HepG2 (cell line): Measurements from ENCODE around the gene HNRNPC. TPM values are rescaled to one million over a fixed set of nuclear protein-coding genes. Genes with fewer than 3 reads are reported as not detected.

Experiments used
- ATAC-seq: fragments of 200-7000 bp; cut with Tn5 transposase; 3 replicates; pipeline ENCODE4 v1.9.1; 2020; ENCODE audit warnings: mild to moderate bottlenecking, moderate library complexity
- BruUV-seq: library from RNA; stranded (reverse); fragments of 400-500 nt; replicated peaks from 2 replicates; lab custom pipeline; 2021; lab: Mats Ljungman, UMichigan
- CTCF ChIA-PET: fragments of 300-600 bp; formaldehyde crosslinking; extraction: SDS; loops from one replicate; lab custom pipeline; 2021; ENCODE audit warnings: low total read pairs, inconsistent platforms, low intra/inter-chr PET ratio; lab: Yijun Ruan, JAX
- POLR2A ChIA-PET: fragments of 350-600 bp; sonication (Branson Sonifier 250); formaldehyde crosslinking; loops from one replicate; lab custom pipeline; 2020; ENCODE audit warnings: antibody characterized with exemption, inconsistent platforms; lab: Yijun Ruan, JAX
- DNase-seq: peaks from one replicate; pipeline ENCODE4 v3.0.0-alpha.2; 2015; ENCODE audit warnings: low spot score
- FAIRE-seq: peaks from 3 replicates; lab custom pipeline; 2011; peaks lifted over from hg19 to GRCh38; lab: Jason Lieb, UNC
- H2AFZ ChIP-seq: one replicate; pipeline ENCODE4 v1.6.1; 2011; ENCODE audit warnings: low read length, inconsistent platforms
- H3K27ac ChIP-seq: fragments of 300-600 bp; 3 replicates; pipeline ENCODE4 v1.8.0; 2011; ENCODE audit warnings: mixed run types, mild to moderate bottlenecking, mixed read lengths, low read length, inconsistent platforms; ENCODE audit not compliant: insufficient read depth; ENCODE audit errors: extremely low read length
- H3K27me3 ChIP-seq, 2 experiments: fragments of 200-600 bp in 1 of 2; 2 replicates in 1 of 2; 3 replicates in 1 of 2; pipeline versions ENCODE4 v1.6.0 to v1.8.0; 2011; ENCODE audit warnings: low read length in 2 of 2, mild to moderate bottlenecking in 2 of 2, moderate library complexity in 2 of 2, inconsistent platforms in 1 of 2; ENCODE audit not compliant: insufficient read depth in 2 of 2, control insufficient read depth in 1 of 2
- H3K36me3 ChIP-seq, 2 experiments: fragments of 200-600 bp in 1 of 2; replicated peaks in 1 of 2; 2 replicates in 1 of 2; 3 replicates in 1 of 2; pipeline versions ENCODE4 v1.5.1 to v1.8.0; 2011; ENCODE audit warnings: low read length in 2 of 2, inconsistent platforms in 1 of 2; ENCODE audit not compliant: insufficient read depth in 2 of 2, control insufficient read depth in 1 of 2
- H3K4me1 ChIP-seq: 2 replicates; pipeline ENCODE4 v1.5.1; 2012; ENCODE audit warnings: low read length, inconsistent platforms; ENCODE audit not compliant: insufficient read depth
- H3K4me2 ChIP-seq: 2 replicates; pipeline ENCODE4 v1.6.0; 2011; ENCODE audit warnings: low read depth, low read length, inconsistent platforms
- H3K4me3 ChIP-seq, 3 experiments: fragments of 200-600 bp in 1 of 3; sonication (generic), shearing (Covaris generic) in 1 of 3; replicated peaks in 1 of 3; 2 replicates each; pipeline ENCODE4 v1.5.1; 2011 to 2016; ENCODE audit warnings: low read length in 3 of 3, inconsistent platforms in 2 of 3, low read depth in 2 of 3, mild to moderate bottlenecking in 2 of 3, control low read depth in 1 of 3, mixed read lengths in 1 of 3; ENCODE audit not compliant: insufficient read depth in 1 of 3
- H3K79me2 ChIP-seq: one replicate; pipeline ENCODE4 v1.6.1; 2011; ENCODE audit warnings: low read length, inconsistent platforms; ENCODE audit not compliant: insufficient read depth
- H3K9ac ChIP-seq: 2 replicates; pipeline ENCODE4 v1.6.0; 2011; ENCODE audit warnings: mild to moderate bottlenecking, low read depth, low read length, inconsistent platforms; ENCODE audit not compliant: insufficient read depth
- H3K9me3 ChIP-seq: 2 replicates; pipeline ENCODE4 v1.5.1; 2012; ENCODE audit warnings: mild to moderate bottlenecking, low read length
- H4K20me1 ChIP-seq: 2 replicates; pipeline ENCODE4 v1.6.0; 2011; ENCODE audit warnings: inconsistent platforms, mild to moderate bottlenecking, low read length, moderate library complexity; ENCODE audit not compliant: insufficient read depth
- ARNT ChIP-seq: fragments of 450-650 bp; IDR thresholded peaks from 2 replicates; pipeline ENCODE4 v1.6.1; 2017
- MED8 ChIP-seq: sonication (generic); formaldehyde crosslinking; IDR thresholded peaks from 2 replicates; pipeline ENCODE4 v1.8.1; 2023; ENCODE audit warnings: mild to moderate bottlenecking, missing genetic modification reagents; ENCODE audit not compliant: insufficient replicate concordance
- POLR2G ChIP-seq: fragments of 200-400 bp; formaldehyde crosslinking; IDR thresholded peaks from 2 replicates; pipeline ENCODE4 v1.6.1; 2018; ENCODE audit warnings: mild to moderate bottlenecking, low read depth, low read length, moderate library complexity
- REL ChIP-seq: sonication (generic); formaldehyde crosslinking; conservative IDR thresholded peaks from 2 replicates; pipeline ENCODE4 v1.8.0; 2022; ENCODE audit warnings: mild to moderate bottlenecking, missing genetic modification reagents, moderate library complexity
- TBX3 ChIP-seq: fragments of 450-650 bp; IDR thresholded peaks from 2 replicates; pipeline ENCODE4 v1.6.1; 2017; ENCODE audit warnings: antibody characterized with exemption, mild to moderate bottlenecking, inconsistent platforms, borderline replicate concordance
- TEAD2 ChIP-seq: sonication (generic); formaldehyde crosslinking; IDR thresholded peaks from 2 replicates; pipeline ENCODE4 v1.9.0; 2021; ENCODE audit warnings: missing genetic modification reagents
- ZNF20 ChIP-seq: sonication (generic); formaldehyde crosslinking; IDR thresholded peaks from 2 replicates; pipeline ENCODE4 v1.4.0; 2020; ENCODE audit warnings: mild to moderate bottlenecking, moderate library complexity, missing genetic modification reagents
- ZNF530 ChIP-seq: sonication (generic); formaldehyde crosslinking; IDR thresholded peaks from 2 replicates; pipeline ENCODE4 v1.5.0; 2020; ENCODE audit warnings: low read depth, mild to moderate bottlenecking, missing genetic modification reagents
- ZNF557 ChIP-seq: sonication (generic); formaldehyde crosslinking; IDR thresholded peaks from 2 replicates; pipeline ENCODE4 v1.4.0; 2020; ENCODE audit warnings: missing genetic modification reagents
- ZNF598 ChIP-seq: sonication (generic); formaldehyde crosslinking; IDR thresholded peaks from 2 replicates; pipeline ENCODE4 v1.5.1; 2020; ENCODE audit warnings: mild to moderate bottlenecking, missing genetic modification reagents, borderline replicate concordance
- WGBS: methylation state at CpG from one replicate; pipeline ENCODE4 v1.1.6; 2017; ENCODE audit warnings: low lambda C conversion rate; 5-methylcytosine and 5-hydroxymethylcytosine counted together
- in situ Hi-C: cut with HindIII; loops from 2 replicates; pipeline ENCODE4 v1.10.0; 2017; ENCODE audit warnings: low pct_unique_long_range_greater_than_20kb; ENCODE audit not compliant: extremely low pct_ligation_motif_present
- intact Hi-C: fragments of 100-400 bp; cut with micrococcal nuclease; formaldehyde crosslinking; loops from one replicate; pipeline ENCODE4 v1.10.0; 2022; ENCODE audit not compliant: unreplicated experiment
- polyA plus RNA-seq, 8 experiments: library from polyadenylated mRNA; depleted of rRNA in 3 of 8; stranded (reverse) in 7 of 8; unstranded in 1 of 8; fragments of >200 nt; fragmentation: Illumina TruSeq in 4 of 8; extraction: Trizol in 4 of 8; gene quantifications; 2 replicates each; pipeline versions ENCODE4 v1.2.1 to v1.2.3, GENCODE V29; 2011 to 2016; ENCODE audit warnings: low read depth in 4 of 8, missing spikeins in 1 of 8, mixed read lengths in 1 of 8; ENCODE audit not compliant: insufficient read depth in 1 of 8
- total RNA-seq, 5 experiments: library from RNA; depleted of rRNA; stranded (reverse); fragments of >200 nt; fragmentation: Illumina TruSeq; extraction: Trizol; gene quantifications; 2 replicates each; pipeline ENCODE4 v1.2.3, GENCODE V29; 2016; ENCODE audit warnings: low read depth in 1 of 5
- TF ChIP-seq, protein P1 (sequence below): sonication (generic); formaldehyde crosslinking; IDR thresholded peaks from 2 replicates; pipeline ENCODE4 v1.4.0; 2020; ENCODE audit warnings: missing genetic modification reagents
- TF ChIP-seq, protein P2 (sequence below): sonication (generic); formaldehyde crosslinking; IDR thresholded peaks from 2 replicates; pipeline ENCODE4 v1.4.0; 2020; ENCODE audit warnings: mild to moderate bottlenecking, low read depth, missing genetic modification reagents
- TF ChIP-seq, protein P3 (sequence below): IDR thresholded peaks from 2 replicates; pipeline ENCODE4 v1.6.1; 2016; ENCODE audit warnings: low read depth, borderline replicate concordance
- TF ChIP-seq, protein P4 (sequence below): sonication (generic); formaldehyde crosslinking; IDR thresholded peaks from 2 replicates; pipeline ENCODE4 v1.5.0; 2020; ENCODE audit warnings: mild to moderate bottlenecking, missing genetic modification reagents

The HNRNPC gene
- total and polyA plus RNA-seq, 2 of the 13 experiments (the other 11 are each of a cell fraction or from before 2014, with no cell fraction given) = 628 to 1,099 TPM

DNA sequence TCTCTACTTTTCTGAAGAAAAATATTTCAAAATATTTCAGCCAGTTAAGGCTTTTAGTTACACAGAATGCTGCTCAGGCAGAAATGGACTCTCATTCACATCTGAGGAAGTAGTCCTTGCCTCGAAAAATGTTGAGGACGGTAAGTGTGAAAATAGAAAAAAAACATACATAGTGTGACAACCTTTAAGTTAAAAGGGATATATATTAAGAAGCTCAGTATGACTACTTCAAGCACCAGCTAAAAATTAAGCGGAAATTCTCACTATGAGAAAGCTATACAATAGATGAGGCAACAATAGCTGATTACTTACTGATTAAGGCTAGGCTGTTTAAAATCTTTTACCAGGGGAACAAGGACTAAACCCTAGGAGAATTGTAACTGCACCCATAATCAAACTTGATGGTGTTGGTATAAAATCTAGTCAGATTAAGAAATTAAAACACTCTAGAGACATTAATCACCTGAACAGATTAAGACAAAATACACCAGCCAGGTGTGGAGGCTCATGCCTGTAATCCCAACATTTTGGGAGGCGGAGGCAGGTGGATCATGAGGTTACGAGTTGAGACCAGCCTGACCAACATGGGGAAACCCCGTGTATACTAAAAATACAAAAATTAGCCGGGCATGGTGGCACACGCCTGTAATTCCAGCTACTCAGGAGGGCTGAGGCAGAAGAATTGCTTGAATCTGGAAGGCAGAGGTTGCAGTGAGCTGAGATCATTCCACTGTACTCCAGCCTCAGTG is 53.9 kb downstream of the HNRNPC start:
- Histone ChIP-seq H3K4me1 (peaks cover 27% of the 10 kb centered on the region), H3K9me3 (no peaks in the 10 kb centered on the region), H3K4me2 (no peak overlapping the region), H3K4me3 (no peak overlapping the region), H2AFZ (no peak overlapping the region), H3K27ac (no peak overlapping the region), H4K20me1 (peaks cover 92% of the 10 kb centered on the region), H3K79me2 (peaks cover 67% of the 10 kb centered on the region), H3K9ac (no peak overlapping the region), H3K36me3 (peaks cover 38 to 90% of the 10 kb centered on the region in 2 experiments), H3K27me3 (no peaks in the 10 kb centered on the region)
- intact Hi-C loops = no loop called here
- in situ Hi-C loops = no loop called here
- no TSS peak for BruUV-seq
- FAIRE-seq (no peak), DNase-seq (no peak), ATAC-seq (no peak)
- WGBS = 98% methylated on average over 8 of the region's 8 CpGs
- POLR2A ChIA-PET = interaction anchor here (1.6 kb wide), 1 partner anchor 23 kb away, joined by 3 read pairs; no protein-coding TSS in a partner anchor
- CTCF ChIA-PET = no interaction called here
- TF ChIP-seq, protein P1, sequence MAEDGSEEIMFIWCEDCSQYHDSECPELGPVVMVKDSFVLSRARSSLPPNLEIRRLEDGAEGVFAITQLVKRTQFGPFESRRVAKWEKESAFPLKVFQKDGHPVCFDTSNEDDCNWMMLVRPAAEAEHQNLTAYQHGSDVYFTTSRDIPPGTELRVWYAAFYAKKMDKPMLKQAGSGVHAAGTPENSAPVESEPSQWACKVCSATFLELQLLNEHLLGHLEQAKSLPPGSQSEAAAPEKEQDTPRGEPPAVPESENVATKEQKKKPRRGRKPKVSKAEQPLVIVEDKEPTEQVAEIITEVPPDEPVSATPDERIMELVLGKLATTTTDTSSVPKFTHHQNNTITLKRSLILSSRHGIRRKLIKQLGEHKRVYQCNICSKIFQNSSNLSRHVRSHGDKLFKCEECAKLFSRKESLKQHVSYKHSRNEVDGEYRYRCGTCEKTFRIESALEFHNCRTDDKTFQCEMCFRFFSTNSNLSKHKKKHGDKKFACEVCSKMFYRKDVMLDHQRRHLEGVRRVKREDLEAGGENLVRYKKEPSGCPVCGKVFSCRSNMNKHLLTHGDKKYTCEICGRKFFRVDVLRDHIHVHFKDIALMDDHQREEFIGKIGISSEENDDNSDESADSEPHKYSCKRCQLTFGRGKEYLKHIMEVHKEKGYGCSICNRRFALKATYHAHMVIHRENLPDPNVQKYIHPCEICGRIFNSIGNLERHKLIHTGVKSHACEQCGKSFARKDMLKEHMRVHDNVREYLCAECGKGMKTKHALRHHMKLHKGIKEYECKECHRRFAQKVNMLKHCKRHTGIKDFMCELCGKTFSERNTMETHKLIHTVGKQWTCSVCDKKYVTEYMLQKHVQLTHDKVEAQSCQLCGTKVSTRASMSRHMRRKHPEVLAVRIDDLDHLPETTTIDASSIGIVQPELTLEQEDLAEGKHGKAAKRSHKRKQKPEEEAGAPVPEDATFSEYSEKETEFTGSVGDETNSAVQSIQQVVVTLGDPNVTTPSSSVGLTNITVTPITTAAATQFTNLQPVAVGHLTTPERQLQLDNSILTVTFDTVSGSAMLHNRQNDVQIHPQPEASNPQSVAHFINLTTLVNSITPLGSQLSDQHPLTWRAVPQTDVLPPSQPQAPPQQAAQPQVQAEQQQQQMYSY (CRISPR knock-in tag) = no peak
- TF ChIP-seq TEAD2 (CRISPR knock-in tag) (no peak), POLR2G (0 out of 2 replicates have a peak, but pooled peaks have one; percentile 2), TBX3 (no peak), ZNF20 (0 out of 2 replicates have a peak, but pooled peaks have one; percentile 39), ZNF557 (CRISPR knock-in tag) (no peak), ZNF598 (CRISPR knock-in tag) (no peak), ZNF530 (CRISPR knock-in tag) (no peak), MED8 (CRISPR knock-in tag) (no peak), REL (CRISPR knock-in tag) (no peak), ARNT (no peak)
- TF ChIP-seq, protein P2, sequence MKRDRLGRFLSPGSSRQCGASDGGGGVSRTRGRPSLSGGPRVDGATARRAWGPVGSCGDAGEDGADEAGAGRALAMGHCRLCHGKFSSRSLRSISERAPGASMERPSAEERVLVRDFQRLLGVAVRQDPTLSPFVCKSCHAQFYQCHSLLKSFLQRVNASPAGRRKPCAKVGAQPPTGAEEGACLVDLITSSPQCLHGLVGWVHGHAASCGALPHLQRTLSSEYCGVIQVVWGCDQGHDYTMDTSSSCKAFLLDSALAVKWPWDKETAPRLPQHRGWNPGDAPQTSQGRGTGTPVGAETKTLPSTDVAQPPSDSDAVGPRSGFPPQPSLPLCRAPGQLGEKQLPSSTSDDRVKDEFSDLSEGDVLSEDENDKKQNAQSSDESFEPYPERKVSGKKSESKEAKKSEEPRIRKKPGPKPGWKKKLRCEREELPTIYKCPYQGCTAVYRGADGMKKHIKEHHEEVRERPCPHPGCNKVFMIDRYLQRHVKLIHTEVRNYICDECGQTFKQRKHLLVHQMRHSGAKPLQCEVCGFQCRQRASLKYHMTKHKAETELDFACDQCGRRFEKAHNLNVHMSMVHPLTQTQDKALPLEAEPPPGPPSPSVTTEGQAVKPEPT = no peak
- TF ChIP-seq, protein P3, sequence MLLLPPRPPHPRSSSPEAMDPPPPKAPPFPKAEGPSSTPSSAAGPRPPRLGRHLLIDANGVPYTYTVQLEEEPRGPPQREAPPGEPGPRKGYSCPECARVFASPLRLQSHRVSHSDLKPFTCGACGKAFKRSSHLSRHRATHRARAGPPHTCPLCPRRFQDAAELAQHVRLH (CRISPR knock-in tag) = no peak
- TF ChIP-seq, protein P4, sequence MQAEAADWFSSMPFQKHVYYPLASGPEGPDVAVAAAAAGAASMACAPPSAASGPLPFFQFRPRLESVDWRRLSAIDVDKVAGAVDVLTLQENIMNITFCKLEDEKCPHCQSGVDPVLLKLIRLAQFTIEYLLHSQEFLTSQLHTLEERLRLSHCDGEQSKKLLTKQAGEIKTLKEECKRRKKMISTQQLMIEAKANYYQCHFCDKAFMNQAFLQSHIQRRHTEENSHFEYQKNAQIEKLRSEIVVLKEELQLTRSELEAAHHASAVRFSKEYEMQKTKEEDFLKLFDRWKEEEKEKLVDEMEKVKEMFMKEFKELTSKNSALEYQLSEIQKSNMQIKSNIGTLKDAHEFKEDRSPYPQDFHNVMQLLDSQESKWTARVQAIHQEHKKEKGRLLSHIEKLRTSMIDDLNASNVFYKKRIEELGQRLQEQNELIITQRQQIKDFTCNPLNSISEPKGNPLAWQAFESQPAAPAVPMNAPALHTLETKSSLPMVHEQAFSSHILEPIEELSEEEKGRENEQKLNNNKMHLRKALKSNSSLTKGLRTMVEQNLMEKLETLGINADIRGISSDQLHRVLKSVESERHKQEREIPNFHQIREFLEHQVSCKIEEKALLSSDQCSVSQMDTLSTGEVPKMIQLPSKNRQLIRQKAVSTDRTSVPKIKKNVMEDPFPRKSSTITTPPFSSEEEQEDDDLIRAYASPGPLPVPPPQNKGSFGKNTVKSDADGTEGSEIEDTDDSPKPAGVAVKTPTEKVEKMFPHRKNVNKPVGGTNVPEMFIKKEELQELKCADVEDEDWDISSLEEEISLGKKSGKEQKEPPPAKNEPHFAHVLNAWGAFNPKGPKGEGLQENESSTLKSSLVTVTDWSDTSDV = no peak
